K562 (cell line): Measurements from ENCODE around the gene CSF3. TPM values are rescaled to one million over a fixed set of nuclear protein-coding genes. Genes with fewer than 3 reads are reported as not detected.

Source experiments
- ATAC-seq: fragments of 200-7000 bp; cut with Tn5 transposase; 3 replicates; pipeline ENCODE4 v1.9.1; 2020; ENCODE audit warnings: moderate library complexity
- BruUV-seq: library from RNA; stranded (reverse); fragments of 400-500 nt; replicated peaks from 2 replicates; lab custom pipeline; 2021; lab: Mats Ljungman, UMichigan
- CTCF ChIA-PET: fragments of 300-600 bp; formaldehyde crosslinking; extraction: SDS; loops from one replicate; lab custom pipeline; 2021; ENCODE audit warnings: low intra/inter-chr PET ratio; lab: Yijun Ruan, JAX
- POLR2A ChIA-PET: fragments of 300-600, 350-650 bp; sonication (Branson Sonifier 250); formaldehyde crosslinking; extraction: SDS; loops from one replicate; lab custom pipeline; 2021; ENCODE audit warnings: antibody characterized with exemption, inconsistent platforms; lab: Yijun Ruan, JAX
- DNase-seq, 4 experiments: peaks; one replicate each; pipeline versions ENCODE4 v3.0.0 to v3.0.0-alpha.2; 2011 to 2018; ENCODE audit warnings: low spot score in 3 of 4, mixed read lengths in 3 of 4; ENCODE audit errors: extremely low read depth in 1 of 4
- FAIRE-seq: peaks from 2 replicates; lab custom pipeline; 2011; peaks lifted over from hg19 to GRCh38; lab: Jason Lieb, UNC
- H2AFZ ChIP-seq: 2 replicates; pipeline ENCODE4 v1.6.0; 2011; ENCODE audit warnings: low read depth, low read length, control low read depth, inconsistent platforms
- H3K27ac ChIP-seq: fragments of 200-600 bp; 3 replicates; pipeline ENCODE4 v1.8.0; 2011; ENCODE audit warnings: low read depth, mild to moderate bottlenecking, control low read depth, inconsistent platforms, low read length, moderate library complexity, mixed read lengths; ENCODE audit errors: extremely low read depth
- H3K27me3 ChIP-seq, 2 experiments: fragments of 300-600 bp in 1 of 2; 2 replicates in 1 of 2; 3 replicates in 1 of 2; pipeline versions ENCODE4 v1.6.0 to v1.8.0; 2011; ENCODE audit warnings: inconsistent platforms in 2 of 2, low read length in 2 of 2, mild to moderate bottlenecking in 1 of 2, mixed read lengths in 1 of 2, moderate library complexity in 1 of 2; ENCODE audit not compliant: control insufficient read depth in 2 of 2, insufficient read depth in 2 of 2
- H3K36me3 ChIP-seq: fragments of 300-600 bp; 3 replicates; pipeline ENCODE4 v1.8.0; 2011; ENCODE audit warnings: mild to moderate bottlenecking, low read length, inconsistent platforms; ENCODE audit not compliant: control insufficient read depth, insufficient read depth
- H3K4me1 ChIP-seq, 2 experiments: fragments of 200-600 bp in 1 of 2; replicated peaks in 1 of 2; 2 replicates in 1 of 2; 3 replicates in 1 of 2; pipeline versions ENCODE4 v1.5.1 to v1.8.0; 2011; ENCODE audit warnings: inconsistent platforms in 2 of 2, low read length in 2 of 2, mild to moderate bottlenecking in 1 of 2, mixed read lengths in 1 of 2, moderate library complexity in 1 of 2; ENCODE audit not compliant: control insufficient read depth in 2 of 2, insufficient read depth in 2 of 2
- H3K4me2 ChIP-seq: 2 replicates; pipeline ENCODE4 v1.6.1; 2011; ENCODE audit warnings: low read length, control low read depth, inconsistent platforms, mixed read lengths; ENCODE audit not compliant: insufficient read depth
- H3K4me3 ChIP-seq: fragments of 200-600 bp; sonication (generic), shearing (Covaris generic); 2 replicates; pipeline ENCODE4 v1.5.1; 2016; ENCODE audit warnings: control low read depth, inconsistent platforms
- H3K79me2 ChIP-seq: fragments of 200-600 bp; 3 replicates; pipeline ENCODE4 v1.8.0; 2011; ENCODE audit warnings: low read length, inconsistent platforms; ENCODE audit not compliant: control insufficient read depth, insufficient read depth
- H3K9ac ChIP-seq, 2 experiments: 2 replicates each; pipeline versions ENCODE4 v1.6.0 to v1.6.1; 2011; ENCODE audit warnings: low read depth in 2 of 2, low read length in 2 of 2, control low read depth in 1 of 2, inconsistent platforms in 1 of 2, mild to moderate bottlenecking in 1 of 2, mixed read lengths in 1 of 2; ENCODE audit not compliant: insufficient read depth in 1 of 2
- H3K9me1 ChIP-seq: one replicate; pipeline ENCODE4 v1.6.0; 2011; ENCODE audit warnings: inconsistent platforms, mild to moderate bottlenecking, low read length, moderate library complexity; ENCODE audit not compliant: control insufficient read depth, insufficient read depth
- H3K9me3 ChIP-seq: replicated peaks from 2 replicates; pipeline ENCODE4 v1.5.1; 2011; ENCODE audit warnings: low read depth, low read length, inconsistent platforms; ENCODE audit not compliant: control insufficient read depth, insufficient read depth
- H4K20me1 ChIP-seq: replicated peaks from 2 replicates; pipeline ENCODE4 v1.6.1; 2011; ENCODE audit warnings: low read length, inconsistent platforms, mixed read lengths; ENCODE audit not compliant: control insufficient read depth, insufficient read depth
- CSDE1 ChIP-seq, 2 experiments: fragments of 450-650 bp; IDR thresholded peaks; 2 replicates each; pipeline ENCODE4 v1.6.1; 2016; ENCODE audit warnings: mild to moderate bottlenecking in 1 of 2
- ETV5 ChIP-seq: sonication (generic); formaldehyde crosslinking; IDR thresholded peaks from 2 replicates; pipeline ENCODE4 v1.4.0; 2020; ENCODE audit warnings: low read depth, mild to moderate bottlenecking, missing genetic modification reagents
- GABPA ChIP-seq: fragments of 200-800 bp; sonication (Bioruptor generic); conservative IDR thresholded peaks from 2 replicates; pipeline ENCODE4 v1.6.1; 2016; ENCODE audit warnings: low read depth, missing genetic modification characterization, missing compliant biosample characterization
- GTF2A2 ChIP-seq: IDR thresholded peaks from 2 replicates; pipeline ENCODE4 v1.6.1; 2016; ENCODE audit warnings: mild to moderate bottlenecking, missing genetic modification characterization, missing compliant biosample characterization
- HDAC1 ChIP-seq, 2 experiments: fragments of 450-650 bp; IDR thresholded peaks; 2 replicates each; pipeline ENCODE4 v1.6.1; 2016 to 2017; ENCODE audit warnings: inconsistent platforms in 1 of 2, mild to moderate bottlenecking in 1 of 2, moderate library complexity in 1 of 2
- HEY1 ChIP-seq: fragments of 250-450 bp; sonication (Bioruptor Pico); IDR thresholded peaks from 2 replicates; pipeline ENCODE4 v1.5.0; 2020; ENCODE audit warnings: mild to moderate bottlenecking, moderate library complexity, borderline replicate concordance
- MEF2D ChIP-seq: conservative IDR thresholded peaks from 2 replicates; pipeline ENCODE4 v1.6.1; 2016; ENCODE audit warnings: low read depth, missing genetic modification characterization, missing compliant biosample characterization
- MEIS2 ChIP-seq: fragments of 450-650 bp; IDR thresholded peaks from 2 replicates; pipeline ENCODE4 v1.6.1; 2014; ENCODE audit warnings: mild to moderate bottlenecking; ENCODE audit not compliant: partially characterized antibody
- NCOA2 ChIP-seq, 2 experiments: fragments of 450-650 bp; IDR thresholded peaks; 2 replicates each; pipeline ENCODE4 v1.6.1; 2018; ENCODE audit warnings: mild to moderate bottlenecking in 2 of 2, moderate library complexity in 1 of 2; ENCODE audit not compliant: partially characterized antibody in 2 of 2
- NONO ChIP-seq, 2 experiments: fragments of 200-400 bp in 1 of 2; fragments of 450-650 bp in 1 of 2; formaldehyde crosslinking in 1 of 2; IDR thresholded peaks; 2 replicates each; pipeline ENCODE4 v1.6.1; 2017; ENCODE audit warnings: low read depth in 2 of 2, mild to moderate bottlenecking in 2 of 2, moderate library complexity in 2 of 2, low read length in 1 of 2
- POLR3A ChIP-seq: IDR thresholded peaks from 2 replicates; pipeline ENCODE4 v1.6.1; 2011; ENCODE audit warnings: borderline replicate concordance, mild to moderate bottlenecking, moderate library complexity; ENCODE audit not compliant: insufficient read length, insufficient read depth; ENCODE audit errors: extremely low read depth
- RAD51 ChIP-seq: fragments of 450-650 bp; IDR thresholded peaks from 2 replicates; pipeline ENCODE4 v1.7.1; 2016; ENCODE audit warnings: low read depth, mild to moderate bottlenecking, borderline replicate concordance
- RFX1 ChIP-seq: fragments of 450-650 bp; IDR thresholded peaks from 2 replicates; pipeline ENCODE4 v1.6.1; 2016; ENCODE audit warnings: mild to moderate bottlenecking, moderate library complexity
- SREBF1 ChIP-seq: fragments of 150-350 bp; IDR thresholded peaks from 2 replicates; pipeline ENCODE4 v1.6.1; 2014; ENCODE audit warnings: antibody characterized with exemption, low read depth, low read length, borderline replicate concordance
- ZNF3 ChIP-seq: fragments of 250-450 bp; sonication (Bioruptor Pico); IDR thresholded peaks from 2 replicates; pipeline ENCODE4 v1.5.0; 2021; ENCODE audit warnings: mild to moderate bottlenecking, moderate library complexity
- WGBS: fragments of 100-300 bp; shearing (Covaris generic); methylation state at CpG from one replicate; pipeline ENCODE4 v1.1.6; 2016; ENCODE audit warnings: low coverage, mixed read lengths; ENCODE audit not compliant: insufficient coverage; ENCODE audit errors: missing lambda C conversion rate; 5-methylcytosine and 5-hydroxymethylcytosine counted together
- in situ Hi-C: fragments of 300-500 bp; cut with MboI; formaldehyde crosslinking; loops from 4 replicates; pipeline ENCODE4 v1.15.0; 2018; ENCODE audit warnings: inconsistent platforms, mixed read lengths
- intact Hi-C: fragments of 100-400 bp; cut with micrococcal nuclease; formaldehyde crosslinking; loops from 2 replicates; pipeline ENCODE4 v1.14.2; 2022
- polyA plus RNA-seq, 8 experiments: library from polyadenylated mRNA; depleted of rRNA in 4 of 8; stranded (reverse) in 5 of 8; unstranded in 3 of 8; fragments of >200 nt; fragmentation: Nextera tagmentation in 2 of 8; fragmentation: Illumina TruSeq in 1 of 8; extraction: Ambion mirVana in 2 of 8; extraction: Trizol in 1 of 8; gene quantifications; 2 replicates each; pipeline versions ENCODE4 v1.2.1 to v1.2.3, GENCODE V29; 2011 to 2014; ENCODE audit warnings: inconsistent platforms in 1 of 8, missing spikeins in 1 of 8
- total RNA-seq, 7 experiments: library from RNA; depleted of rRNA in 6 of 7; stranded (reverse); fragments of >200 nt in 6 of 7; fragmentation: Illumina TruSeq in 2 of 7; extraction: Trizol in 2 of 7; gene quantifications; 2 replicates each; pipeline versions ENCODE4 v1.2.1 to v1.2.3, GENCODE V29; 2011 to 2021; ENCODE audit warnings: low replicate concordance in 1 of 7
- TF ChIP-seq, protein P1 (sequence below): fragments of 450-650 bp; IDR thresholded peaks from 2 replicates; pipeline ENCODE4 v1.6.1; 2016; ENCODE audit warnings: low read depth, mild to moderate bottlenecking, moderate library complexity
- TF ChIP-seq, protein P2 (sequence below): fragments of 250-450 bp; sonication (Bioruptor Pico); IDR thresholded peaks from 2 replicates; pipeline ENCODE4 v1.6.1; 2021; ENCODE audit warnings: mild to moderate bottlenecking
- TF ChIP-seq, protein P3 (sequence below): fragments of 450-650 bp; conservative IDR thresholded peaks from 2 replicates; pipeline ENCODE4 v1.6.1; 2016; ENCODE audit warnings: missing genetic modification characterization, low read depth, mild to moderate bottlenecking, control low read depth, missing compliant biosample characterization

Gene CSF3
- total and polyA plus RNA-seq, 9 of the 15 experiments (the other 6 are each of a cell fraction or from before 2014, with no cell fraction given): 0.19 TPM; not detected in 8

DNA sequence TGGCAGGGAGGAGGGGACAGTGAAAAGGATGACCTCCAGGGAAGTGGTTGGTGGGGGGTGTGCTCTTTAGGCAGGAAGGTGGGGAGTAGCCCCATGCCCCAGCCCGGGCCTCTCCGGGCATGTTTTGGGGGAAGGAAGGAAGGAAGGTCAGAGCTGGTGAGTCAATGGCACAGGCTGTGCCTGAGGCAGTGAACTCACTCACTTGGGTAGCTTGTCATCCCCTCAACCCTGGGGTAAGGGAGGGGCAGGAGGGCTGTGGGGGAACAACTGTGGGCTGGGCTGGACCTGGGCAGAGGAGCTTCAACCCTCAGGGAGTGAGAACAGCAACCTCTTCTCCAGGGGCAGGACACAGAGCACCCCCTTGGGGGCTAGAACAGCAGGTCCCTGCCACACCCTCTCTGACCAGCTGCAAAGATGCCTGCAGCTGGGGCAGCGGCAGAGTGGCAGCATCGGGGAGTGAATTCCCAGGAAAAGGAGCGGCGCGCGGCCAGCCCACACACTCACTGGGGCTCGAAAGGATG, 6.3 kb downstream of the CSF3 start:
- Histone ChIP-seq H3K27ac (no peak overlapping the region), H3K79me2 (no peaks in the 10 kb centered on the region), H3K4me2 (no peak overlapping the region), H3K36me3 (peaks cover 77% of the 10 kb centered on the region), H3K9ac (no peak overlapping the region), H3K9me3 (no peaks in the 10 kb centered on the region), H3K4me3 (no peak overlapping the region), H2AFZ (no peak overlapping the region), H3K9me1 (no peaks in the 10 kb centered on the region), H4K20me1 (0 out of 2 replicates have a peak, but pooled peaks cover 3% of the 10 kb centered on the region), H3K4me1 (peaks cover 0 to 35% of the 10 kb centered on the region in 2 experiments; a peak in 3 of 5 replicates), H3K27me3 (no peaks in the 10 kb centered on the region)
- WGBS: 98% methylated on average over 8 of the region's 9 CpGs
- DNase-seq: peak in 1 of 4 experiments; percentile 9
- ChIA-PET POLR2A (interaction anchor here (0.5 to 1.6 kb wide), 4 partner anchors 13 to 1210 kb away, joined by 3 to 6 read pairs (median 3); no protein-coding TSS in a partner anchor), CTCF (no interaction called here)
- no peak for FAIRE-seq
- TF ChIP-seq MEF2D (tag) (no peak), ETV5 (CRISPR knock-in tag) (no peak), POLR3A (no peak), SREBF1 (no peak), HDAC1 (IDR thresholded peaks at IDR 0.05) (no peak), GTF2A2 (tag) (no peak), MEIS2 (no peak), GABPA (tag) (no peak), RAD51 (no peak), HEY1 (CRISPR knock-in tag) (no peak), ZNF3 (CRISPR knock-in tag) (no peak), NONO (IDR thresholded peaks at IDR 0.05; ENCODE audit: low read depth in 2 of 2, low read length in 1 of 2) (no peak), RFX1 (no peak), NCOA2 (IDR thresholded peaks at IDR 0.05; ENCODE audit: partially characterized antibody in 2 of 2) (no peak), CSDE1 (IDR thresholded peaks at IDR 0.05) (no peak)
- TF ChIP-seq, protein P1, sequence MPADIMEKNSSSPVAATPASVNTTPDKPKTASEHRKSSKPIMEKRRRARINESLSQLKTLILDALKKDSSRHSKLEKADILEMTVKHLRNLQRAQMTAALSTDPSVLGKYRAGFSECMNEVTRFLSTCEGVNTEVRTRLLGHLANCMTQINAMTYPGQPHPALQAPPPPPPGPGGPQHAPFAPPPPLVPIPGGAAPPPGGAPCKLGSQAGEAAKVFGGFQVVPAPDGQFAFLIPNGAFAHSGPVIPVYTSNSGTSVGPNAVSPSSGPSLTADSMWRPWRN: no peak
- TF ChIP-seq, protein P2, sequence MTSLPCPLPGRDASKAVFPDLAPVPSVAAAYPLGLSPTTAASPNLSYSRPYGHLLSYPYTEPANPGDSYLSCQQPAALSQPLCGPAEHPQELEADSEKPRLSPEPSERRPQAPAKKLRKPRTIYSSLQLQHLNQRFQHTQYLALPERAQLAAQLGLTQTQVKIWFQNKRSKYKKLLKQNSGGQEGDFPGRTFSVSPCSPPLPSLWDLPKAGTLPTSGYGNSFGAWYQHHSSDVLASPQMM (CRISPR knock-in tag): no peak
- TF ChIP-seq, protein P3, sequence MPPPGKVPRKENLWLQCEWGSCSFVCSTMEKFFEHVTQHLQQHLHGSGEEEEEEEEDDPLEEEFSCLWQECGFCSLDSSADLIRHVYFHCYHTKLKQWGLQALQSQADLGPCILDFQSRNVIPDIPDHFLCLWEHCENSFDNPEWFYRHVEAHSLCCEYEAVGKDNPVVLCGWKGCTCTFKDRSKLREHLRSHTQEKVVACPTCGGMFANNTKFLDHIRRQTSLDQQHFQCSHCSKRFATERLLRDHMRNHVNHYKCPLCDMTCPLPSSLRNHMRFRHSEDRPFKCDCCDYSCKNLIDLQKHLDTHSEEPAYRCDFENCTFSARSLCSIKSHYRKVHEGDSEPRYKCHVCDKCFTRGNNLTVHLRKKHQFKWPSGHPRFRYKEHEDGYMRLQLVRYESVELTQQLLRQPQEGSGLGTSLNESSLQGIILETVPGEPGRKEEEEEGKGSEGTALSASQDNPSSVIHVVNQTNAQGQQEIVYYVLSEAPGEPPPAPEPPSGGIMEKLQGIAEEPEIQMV (tag): no peak
- in situ Hi-C loops (loop anchor here (25.0 kb wide), 1 partner anchor 266 kb away; the partner anchor contains the start of gene CDC6), intact Hi-C loops (no loop called here)
- BruUV-seq: no TSS peak
- ATAC-seq: no peak
